ENCODE data around the gene GCGR. TPM values are rescaled to one million over a fixed set of nuclear protein-coding genes. Genes with fewer than 3 reads are reported as not detected.

Gene GCGR
- total and polyA plus RNA-seq, 2 donors from 2014 or later, result 9.3 to 37.2 TPM

DNA sequence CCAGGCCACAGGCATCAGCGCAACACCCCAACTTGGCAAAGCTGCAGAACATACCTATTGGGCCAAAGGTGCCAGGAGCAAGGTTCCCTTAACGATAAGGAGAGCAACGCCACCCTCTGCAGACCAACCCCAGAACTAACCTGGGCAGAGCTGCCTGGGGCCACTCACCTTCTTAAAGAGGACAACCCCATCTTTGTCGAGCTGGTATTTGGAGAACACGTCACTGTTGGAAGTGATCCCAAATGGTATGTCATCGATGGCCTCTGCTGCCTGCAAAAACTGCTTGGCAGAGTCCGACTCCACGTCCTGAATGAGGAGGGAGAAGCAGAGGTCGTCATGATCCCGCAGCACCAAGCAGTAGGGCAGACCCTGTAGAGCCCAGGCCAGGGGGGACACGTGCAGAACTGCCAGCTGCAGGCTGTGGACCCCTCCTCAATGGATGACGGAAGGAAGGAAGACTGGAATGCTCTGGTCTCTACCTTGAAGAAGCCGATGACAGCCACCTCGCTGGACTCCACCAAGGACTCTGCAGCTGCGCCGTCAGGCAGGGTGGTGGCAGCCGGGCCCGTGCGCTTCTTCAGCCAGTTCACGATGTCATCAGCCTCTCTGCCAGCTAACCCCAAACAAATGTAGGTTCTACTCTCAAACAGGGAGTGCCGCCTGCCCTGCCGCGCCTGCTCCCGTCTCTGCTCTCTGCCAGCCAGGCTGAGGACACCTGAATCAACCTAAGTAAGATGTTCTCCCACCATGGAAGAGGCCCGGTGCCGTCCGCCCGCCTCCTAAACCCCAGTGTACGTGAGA lies 51.2 kb downstream of the GCGR start:
- intact Hi-C loops (cut with DNase I), result no loop called here
- Histone ChIP-seq H3K4me1 (ENCODE audit: control insufficient read depth in 2 of 3, insufficient read depth in 2 of 3, low read depth in 1 of 3, low read length in 3 of 3) (peaks cover 0 to 19% (median 10%) of the 10 kb centered on the region in 3 donors), H3K27ac (ENCODE audit: low read depth in 2 of 2, low read length in 2 of 2) (no peak overlapping the region), H3K9me3 (ENCODE audit: control insufficient read depth in 2 of 3, insufficient read depth in 1 of 3, low read length in 3 of 3) (no peaks in the 10 kb centered on the region), H3K27me3 (ENCODE audit: control insufficient read depth, insufficient read depth, low read length) (no peaks in the 10 kb centered on the region), H3K9ac (ENCODE audit: low read length in 3 of 3) (no peak overlapping the region), H3K4me3 (ENCODE audit: low read length in 3 of 3) (no peak overlapping the region), H3K36me3 (ENCODE audit: control insufficient read depth in 2 of 3, insufficient read depth in 3 of 3, low read length in 3 of 3) (peaks cover 2 to 51% (median 30%) of the 10 kb centered on the region in 3 donors)
- DNase-seq (peak in 1 of 5 donors; percentile 66), FAIRE-seq (no peak)
- TF ChIP-seq, protein P1, sequence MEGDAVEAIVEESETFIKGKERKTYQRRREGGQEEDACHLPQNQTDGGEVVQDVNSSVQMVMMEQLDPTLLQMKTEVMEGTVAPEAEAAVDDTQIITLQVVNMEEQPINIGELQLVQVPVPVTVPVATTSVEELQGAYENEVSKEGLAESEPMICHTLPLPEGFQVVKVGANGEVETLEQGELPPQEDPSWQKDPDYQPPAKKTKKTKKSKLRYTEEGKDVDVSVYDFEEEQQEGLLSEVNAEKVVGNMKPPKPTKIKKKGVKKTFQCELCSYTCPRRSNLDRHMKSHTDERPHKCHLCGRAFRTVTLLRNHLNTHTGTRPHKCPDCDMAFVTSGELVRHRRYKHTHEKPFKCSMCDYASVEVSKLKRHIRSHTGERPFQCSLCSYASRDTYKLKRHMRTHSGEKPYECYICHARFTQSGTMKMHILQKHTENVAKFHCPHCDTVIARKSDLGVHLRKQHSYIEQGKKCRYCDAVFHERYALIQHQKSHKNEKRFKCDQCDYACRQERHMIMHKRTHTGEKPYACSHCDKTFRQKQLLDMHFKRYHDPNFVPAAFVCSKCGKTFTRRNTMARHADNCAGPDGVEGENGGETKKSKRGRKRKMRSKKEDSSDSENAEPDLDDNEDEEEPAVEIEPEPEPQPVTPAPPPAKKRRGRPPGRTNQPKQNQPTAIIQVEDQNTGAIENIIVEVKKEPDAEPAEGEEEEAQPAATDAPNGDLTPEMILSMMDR (IDR thresholded peaks at IDR 0.05; ENCODE audit: borderline replicate concordance, extremely low read depth, insufficient read depth), result no peak

DNA sequence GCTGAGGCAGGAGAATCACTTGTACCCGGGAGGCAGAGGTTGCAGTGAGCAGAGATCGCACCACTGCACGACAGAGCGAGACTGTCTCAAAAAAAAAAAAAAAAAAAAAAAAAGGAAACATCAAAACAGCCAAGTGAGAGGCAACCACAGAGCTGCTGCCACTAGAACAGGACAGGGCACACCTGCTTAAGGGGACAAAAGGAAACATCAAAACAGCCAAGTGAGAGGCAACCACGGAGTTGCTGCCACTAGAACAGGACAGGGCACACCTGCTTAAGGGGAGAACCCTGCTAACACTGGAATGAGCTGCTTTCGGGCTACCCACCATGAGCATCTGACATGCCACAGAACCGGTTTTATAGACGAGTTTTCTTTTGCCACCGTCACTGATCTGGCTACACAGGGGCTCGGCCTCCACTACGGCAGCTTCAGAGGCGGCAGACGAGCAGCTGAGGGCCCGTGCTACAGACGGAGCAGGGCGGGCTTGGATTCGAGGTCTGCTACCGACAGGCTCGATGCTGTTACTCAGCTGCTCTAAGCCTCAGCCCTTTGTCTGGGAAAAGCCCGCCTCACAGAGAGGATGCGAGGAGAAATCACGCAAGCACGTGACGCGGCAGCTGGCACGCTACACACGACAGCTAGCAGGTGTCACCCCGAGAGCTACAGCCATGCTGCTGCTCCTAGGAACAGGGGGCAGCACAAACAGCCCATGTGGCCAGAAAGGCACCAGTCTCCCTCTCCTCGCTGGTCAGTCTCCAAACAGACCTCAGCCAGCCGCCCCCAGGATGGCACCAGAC lies 54.4 kb downstream of the GCGR start:
- H3K9ac ChIP-seq (ENCODE audit: low read length in 3 of 3), result no peak overlapping the region
- DNase-seq (no peak), FAIRE-seq (no peak)
- no peaks in the 10 kb centered on the region for H3K9me3 ChIP-seq (ENCODE audit: control insufficient read depth in 2 of 3, insufficient read depth in 1 of 3, low read length in 3 of 3)
- intact Hi-C loops (cut with DNase I), result no loop called here
- H3K4me3 ChIP-seq (ENCODE audit: low read length in 3 of 3), result peak overlapping the region in 1 of 3 donors; percentile 74
- no peak overlapping the region for H3K27ac ChIP-seq (ENCODE audit: low read depth in 2 of 2, low read length in 2 of 2)
- TF ChIP-seq, protein P1 (IDR thresholded peaks at IDR 0.05; ENCODE audit: borderline replicate concordance, extremely low read depth, insufficient read depth), result no peak
- H3K4me1 ChIP-seq (ENCODE audit: control insufficient read depth in 2 of 3, insufficient read depth in 2 of 3, low read depth in 1 of 3, low read length in 3 of 3), result peaks cover 0 to 28% (median 10%) of the 10 kb centered on the region in 3 donors
- no peaks in the 10 kb centered on the region for H3K27me3 ChIP-seq (ENCODE audit: control insufficient read depth, insufficient read depth, low read length)
- peaks cover 2 to 33% (median 22%) of the 10 kb centered on the region in 3 donors for H3K36me3 ChIP-seq (ENCODE audit: control insufficient read depth in 2 of 3, insufficient read depth in 3 of 3, low read length in 3 of 3)

DNA sequence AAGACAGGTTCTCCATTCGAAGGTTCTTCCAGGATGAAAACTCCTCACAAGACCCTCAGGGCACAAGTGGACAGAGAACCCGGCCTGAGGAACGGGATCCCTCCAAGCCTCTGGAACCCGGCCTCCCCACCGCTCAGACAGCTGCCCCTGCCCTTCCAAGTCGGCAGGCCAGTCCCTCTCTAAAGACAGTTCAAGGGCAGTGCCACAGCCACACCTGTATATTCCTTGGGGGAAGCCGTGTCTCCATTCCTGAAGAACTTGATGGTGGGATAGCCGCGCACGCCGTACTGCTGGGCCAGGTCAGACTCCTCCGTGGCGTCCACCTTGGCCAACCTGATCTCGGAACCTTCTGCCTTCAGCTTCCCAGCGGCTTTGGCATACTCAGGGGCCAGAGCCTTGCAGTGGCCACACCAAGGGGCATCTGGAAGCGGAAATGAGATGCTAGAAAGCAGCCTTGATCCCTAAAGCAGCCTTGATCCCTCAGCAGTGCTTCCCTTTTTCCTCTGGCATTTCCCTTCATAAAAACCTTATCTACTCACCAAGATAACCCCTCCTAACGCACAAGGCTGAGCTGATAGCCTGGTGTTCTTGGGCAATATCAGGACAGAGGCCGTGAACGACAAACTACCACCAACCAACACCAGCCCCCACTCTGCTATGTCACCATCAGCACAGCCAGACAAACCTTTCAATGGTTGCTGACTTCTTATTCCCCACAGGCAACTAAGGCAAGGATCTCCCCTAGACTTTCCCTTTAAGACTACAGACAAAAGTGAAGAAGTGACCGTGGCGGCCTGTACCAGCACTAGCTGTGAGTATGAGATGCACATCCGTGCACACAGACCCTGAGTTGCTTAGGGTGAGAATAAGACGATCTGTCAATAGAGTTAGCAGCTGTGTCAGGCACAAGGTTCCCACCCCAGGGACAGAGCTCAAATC lies 55.3 kb downstream of the GCGR start:
- peak overlapping the region; percentile 74 to 94 (median 85) for H3K4me3 ChIP-seq (ENCODE audit: low read length in 3 of 3)
- peaks cover 2 to 26% (median 18%) of the 10 kb centered on the region in 3 donors for H3K36me3 ChIP-seq (ENCODE audit: control insufficient read depth in 2 of 3, insufficient read depth in 3 of 3, low read length in 3 of 3)
- no peaks in the 10 kb centered on the region for H3K9me3 ChIP-seq (ENCODE audit: control insufficient read depth in 2 of 3, insufficient read depth in 1 of 3, low read length in 3 of 3)
- peak overlapping the region in 1 of 2 donors; percentile 89 for H3K27ac ChIP-seq (ENCODE audit: low read depth in 2 of 2, low read length in 2 of 2)
- no peaks in the 10 kb centered on the region for H3K27me3 ChIP-seq (ENCODE audit: control insufficient read depth, insufficient read depth, low read length)
- FAIRE-seq, result no peak
- TF ChIP-seq, protein P1 (IDR thresholded peaks at IDR 0.05; ENCODE audit: borderline replicate concordance, extremely low read depth, insufficient read depth), result no peak
- peak in 1 of 5 donors; percentile 69 for DNase-seq
- H3K4me1 ChIP-seq (ENCODE audit: control insufficient read depth in 2 of 3, insufficient read depth in 2 of 3, low read depth in 1 of 3, low read length in 3 of 3), result peaks cover 0 to 29% (median 10%) of the 10 kb centered on the region in 3 donors
- peak overlapping the region; percentile 63 to 94 (median 76) for H3K9ac ChIP-seq (ENCODE audit: low read length in 3 of 3)
- intact Hi-C loops (cut with DNase I), result no loop called here

Data from kidney (tissue), 14 donors.